Gastroesophageal sphincter (tissue), 3 donors: ENCODE measurements around the gene RINT1.

Experiments
- CTCF ChIP-seq, 4 experiments: fragments of 200-600 bp in 2 of 4; fragments of 450-650 bp in 2 of 4; sonication (generic) in 1 of 4; IDR thresholded peaks; one replicate each; pipeline ENCODE4 v1.5.1; 2017 to 2019; ENCODE audit warnings: antibody characterized with exemption in 4 of 4, mild to moderate bottlenecking in 2 of 4, moderate library complexity in 2 of 4
- EP300 ChIP-seq: sonication (generic); formaldehyde crosslinking; IDR thresholded peaks from one replicate; pipeline ENCODE4 v1.6.1; 2017; ENCODE audit warnings: antibody characterized with exemption, mild to moderate bottlenecking
- POLR2A ChIP-seq, 2 donors: fragments of 450-650 bp; IDR thresholded peaks; one replicate each; pipeline ENCODE4 v1.6.1; 2017; ENCODE audit warnings: antibody characterized with exemption in 2 of 2, mild to moderate bottlenecking in 2 of 2, moderate library complexity in 1 of 2
- POLR2AphosphoS5 ChIP-seq: sonication (generic); formaldehyde crosslinking; IDR thresholded peaks from one replicate; pipeline ENCODE4 v1.6.1; 2017; ENCODE audit warnings: antibody characterized with exemption

- no peak for TF ChIP-seq CTCF (IDR thresholded peaks at IDR 0.05)
- TF ChIP-seq EP300: no peak
- TF ChIP-seq POLR2A (IDR thresholded peaks at IDR 0.05): no peak
- no peak for TF ChIP-seq POLR2AphosphoS5
Observed at GRCh38 chr7:105610165-105610930, 78.3 kb downstream of the RINT1 start.
